Stimulated activated naive CD4-positive, alpha-beta T cell (primary cell): ENCODE data around the gene EYA2.
"Not testable (repeated sequence)": the region's sequence is repeated elsewhere in the genome, so short reads cannot be mapped to it uniquely, and the experiment has no call there.

Experiments used
- DNase-seq, 6 experiments: peaks; one replicate each; lab custom pipeline; 2025; lab: John Stamatoyannopoulos, UW

The EYA2 gene

GRCh38 chr20:46932439-46932838 lies 37.8 kb downstream of the EYA2 start:
- DNase-seq = not testable (repeated sequence)

DNA sequence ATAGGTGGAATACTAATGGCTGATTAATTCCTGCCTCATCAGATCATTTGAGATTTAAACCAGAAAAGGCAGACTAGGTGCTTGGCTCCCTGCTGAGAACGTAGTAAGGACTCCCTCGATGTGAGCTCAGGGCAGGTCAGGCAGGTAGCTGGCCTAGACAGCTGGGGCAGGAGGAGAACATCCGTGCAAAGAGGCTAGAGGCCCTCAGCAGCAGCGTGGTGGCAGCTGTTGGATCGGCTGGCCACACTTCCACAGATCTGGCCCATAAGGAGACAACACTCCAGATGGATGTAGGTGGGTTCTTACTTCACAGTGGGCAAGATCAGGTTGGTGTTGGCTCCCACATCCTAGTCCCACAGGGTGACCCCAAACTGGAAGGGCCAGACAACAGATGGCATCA lies 38.5 kb downstream of the EYA2 start:
- no peak for DNase-seq

DNA sequence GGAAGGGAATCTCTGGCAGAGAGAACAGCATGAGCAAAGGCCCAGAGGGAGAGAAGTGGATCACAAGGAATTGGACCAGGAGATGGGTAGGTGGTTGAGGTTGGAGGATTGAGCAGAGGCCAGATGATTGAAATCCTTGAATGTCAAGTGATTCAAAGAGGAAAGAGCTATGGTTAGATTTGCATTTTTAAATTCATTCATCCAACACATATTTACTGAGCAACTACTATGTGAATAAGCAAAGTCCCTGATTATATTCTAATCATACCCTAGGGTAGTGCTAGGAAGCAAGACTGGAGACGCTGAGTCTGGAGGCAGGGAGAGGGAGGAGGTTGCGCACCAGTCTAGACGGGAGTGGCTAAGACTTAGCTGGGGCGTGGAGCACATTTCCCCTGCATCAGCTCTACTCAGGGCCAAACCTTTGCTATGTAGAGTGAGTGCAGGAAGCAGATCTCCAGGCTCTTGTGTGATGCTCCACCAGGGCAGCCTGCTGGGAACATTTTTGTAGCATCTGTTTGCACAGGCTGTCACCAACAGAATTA lies 40.2 kb downstream of the EYA2 start:
- DNase-seq = no peak

DNA sequence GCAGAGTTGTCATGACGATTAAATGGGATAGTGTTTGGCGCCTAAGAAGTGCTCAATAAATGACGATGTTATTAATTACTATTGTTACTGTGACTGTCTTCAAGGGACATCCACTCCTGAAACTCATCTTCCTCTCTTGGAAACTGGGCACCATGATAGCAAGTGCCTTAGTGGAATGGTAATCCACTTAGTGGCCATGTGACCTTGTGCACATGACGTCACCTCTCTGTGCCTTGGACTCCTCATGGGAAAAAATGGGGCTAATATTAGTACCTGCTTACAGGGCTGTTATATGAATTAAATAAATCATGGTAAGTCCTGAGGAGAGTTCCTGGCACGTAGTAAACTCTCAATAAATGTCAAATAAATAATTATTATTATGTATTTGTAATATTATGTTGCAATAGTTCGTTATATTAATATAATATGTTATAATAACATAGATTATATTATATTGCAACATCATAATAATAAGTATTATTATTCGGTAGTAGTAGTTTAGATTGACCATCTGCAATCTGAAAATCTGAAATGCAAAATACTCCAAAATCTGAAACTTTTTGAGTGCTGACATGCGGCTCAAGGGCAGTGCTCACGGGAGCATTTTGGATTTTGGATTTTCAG lies 40.9 kb downstream of the EYA2 start:
- DNase-seq = no peak

GRCh38 chr20:46936415-46937156 lies 41.9 kb downstream of the EYA2 start:
- DNase-seq = no peak

- no peak for DNase-seq
These were observed 42.5 kb downstream of the EYA2 start for GRCh38 chr20:46937157-46937523.

DNA sequence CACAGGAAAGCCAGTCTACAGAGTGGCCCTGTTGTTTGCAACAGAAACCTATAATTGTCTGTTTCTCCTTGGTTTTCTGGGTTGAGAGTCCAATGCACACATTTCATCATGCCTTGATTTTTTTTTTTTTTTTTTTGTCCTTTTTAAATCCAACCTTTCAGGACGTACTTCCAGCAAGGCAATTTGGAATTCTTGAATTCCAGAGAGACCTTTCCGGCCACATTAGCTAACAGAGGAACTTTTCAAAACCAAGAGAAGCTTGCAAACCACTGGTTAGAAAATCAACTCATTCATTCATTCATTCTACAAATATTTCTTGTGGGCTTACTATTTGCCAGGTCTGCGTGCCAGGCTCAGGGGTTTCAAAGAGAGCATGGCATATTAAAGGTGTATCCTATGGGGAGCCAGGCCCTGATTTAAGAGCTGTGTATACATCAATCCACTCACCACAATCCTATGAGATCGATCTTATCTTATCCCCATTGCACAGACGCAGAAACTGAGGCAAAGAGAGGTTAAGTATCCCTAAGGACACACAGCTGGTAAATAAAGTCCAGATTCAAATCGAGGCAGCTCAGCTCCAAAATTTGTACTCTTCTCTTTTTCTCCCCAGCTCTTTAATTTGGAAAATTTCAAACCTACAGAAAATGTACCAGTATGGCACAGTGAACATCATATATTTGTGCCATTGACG lies 43.0 kb downstream of the EYA2 start:
- no peak for DNase-seq

- DNase-seq = no peak
These were observed 43.8 kb downstream of the EYA2 start for GRCh38 chr20:46938434-46938833.

DNA sequence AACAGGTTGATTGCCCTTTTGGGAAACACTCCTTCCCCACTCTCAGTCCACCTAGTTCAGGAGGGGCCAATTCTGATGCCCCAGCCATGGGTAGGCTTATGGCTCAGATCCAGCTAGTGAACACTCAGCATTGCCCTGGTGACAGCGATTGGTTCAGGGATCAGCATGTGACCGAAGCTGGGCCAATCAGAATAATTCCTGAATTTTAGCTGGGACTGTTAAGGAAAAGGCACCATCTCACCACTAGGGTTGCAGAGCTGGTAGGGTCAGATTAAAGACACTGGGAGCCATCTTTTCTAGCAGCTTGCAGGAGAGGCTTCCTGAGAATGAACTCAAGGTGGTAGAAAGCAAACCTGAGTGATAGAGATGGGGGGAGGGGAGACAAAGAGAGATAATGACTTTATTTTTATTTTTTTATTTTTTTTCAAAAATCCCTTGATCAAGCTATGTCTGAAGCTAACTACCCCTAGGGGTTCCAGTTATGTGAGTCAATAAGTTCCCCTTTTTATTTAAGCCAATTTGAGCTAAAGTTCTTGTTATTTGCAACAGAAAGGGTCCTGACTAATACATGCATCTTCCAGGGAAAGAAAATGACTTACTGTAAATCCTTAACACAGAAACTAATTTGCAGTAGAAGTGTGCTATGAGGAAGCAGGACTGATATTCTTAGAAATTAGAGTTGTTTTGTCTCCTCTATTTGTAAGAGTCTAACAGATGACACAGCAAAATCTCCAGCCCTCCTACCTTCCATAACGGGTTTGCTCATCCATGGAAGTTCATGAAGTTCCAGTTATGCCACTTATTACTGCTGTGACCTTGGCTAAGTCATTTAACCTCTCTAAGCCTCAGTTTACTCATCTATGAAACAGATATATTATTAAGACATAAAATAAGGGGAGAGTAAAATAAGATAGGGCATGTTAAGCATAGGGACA lies 44.7 kb downstream of the EYA2 start:
- DNase-seq = no peak

- no peak for DNase-seq
These were observed 46.0 kb downstream of the EYA2 start for GRCh38 chr20:46940616-46941015.

GRCh38 chr20:46941404-46941803 lies 46.8 kb downstream of the EYA2 start:
- no peak for DNase-seq

DNA sequence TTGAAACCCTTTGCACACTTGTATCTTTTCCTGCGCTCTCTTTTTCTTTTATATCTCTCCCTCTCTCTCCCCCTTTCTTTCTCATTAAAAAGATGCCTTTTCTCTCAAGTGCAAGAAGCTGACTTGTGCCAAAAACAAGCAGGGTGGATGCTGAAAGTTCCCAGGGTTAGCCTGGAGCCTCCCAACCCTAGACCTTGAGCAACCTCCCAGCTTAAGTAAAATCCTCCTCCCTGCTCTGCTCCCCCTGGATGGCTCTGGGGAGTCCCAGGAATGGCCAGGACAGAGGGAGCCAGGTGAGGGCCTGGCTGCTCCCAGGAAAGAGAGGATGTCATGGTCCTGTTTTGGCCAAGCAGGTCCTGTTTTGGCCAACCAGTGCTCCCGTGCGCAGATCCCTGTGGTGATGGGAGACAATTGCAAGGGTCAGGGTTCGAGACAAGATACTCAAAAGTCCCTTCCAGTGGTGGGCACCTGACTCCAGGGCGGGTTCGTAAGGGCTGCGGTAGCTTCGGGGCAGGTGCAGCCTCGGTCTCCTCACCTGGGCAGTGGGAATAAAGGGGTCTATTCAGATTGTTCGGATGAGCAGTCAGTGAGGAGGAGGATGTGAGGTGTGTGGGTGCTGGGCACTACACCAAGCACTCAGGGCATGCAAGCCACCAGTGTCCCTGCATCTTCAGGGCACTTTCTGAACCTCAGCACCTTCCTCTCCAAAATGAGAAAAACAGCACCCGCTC lies 49.4 kb downstream of the EYA2 start:
- no peak for DNase-seq

DNA sequence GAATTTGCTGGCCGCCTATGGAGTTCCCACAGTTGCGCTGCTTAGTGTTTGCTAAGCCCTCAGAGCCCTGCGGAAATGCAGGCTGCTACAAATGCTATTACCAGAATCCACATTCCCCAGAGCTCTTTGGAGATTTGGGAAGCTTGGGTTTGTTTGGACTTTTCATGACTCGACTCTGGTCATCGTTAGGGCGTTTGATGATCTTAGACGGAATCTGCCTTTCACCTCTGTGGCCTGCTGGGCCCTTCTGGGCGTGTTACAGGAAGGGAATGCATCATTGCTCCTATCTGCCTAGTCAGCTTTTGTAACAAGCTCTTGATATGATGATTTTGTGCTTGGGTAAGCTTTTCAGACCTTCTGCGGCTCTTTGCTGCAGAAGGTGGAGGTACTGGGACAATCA lies 50.8 kb downstream of the EYA2 start:
- DNase-seq = no peak

DNA sequence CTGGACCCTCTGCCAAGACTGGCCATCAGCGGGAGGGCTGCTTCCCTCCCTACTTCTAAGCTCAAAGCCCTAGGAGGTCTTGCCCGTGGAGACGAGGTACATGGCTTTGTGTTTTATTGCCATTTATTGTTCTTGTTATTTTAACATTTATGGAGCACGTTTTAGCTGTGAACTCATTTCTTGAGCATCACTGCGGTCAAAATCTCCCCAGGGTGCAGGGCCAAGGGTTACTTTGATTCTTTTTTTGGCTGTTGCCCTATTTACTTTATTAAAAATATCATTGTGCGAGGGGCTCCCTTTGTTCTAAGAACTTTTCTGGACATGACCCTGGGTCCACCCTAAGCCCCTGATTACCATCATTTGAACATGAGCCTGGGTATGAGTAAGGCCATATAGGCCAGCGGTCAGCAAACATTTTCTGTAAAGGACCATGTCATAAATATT lies 51.6 kb downstream of the EYA2 start:
- no peak for DNase-seq

- no peak for DNase-seq
These were observed 52.2 kb downstream of the EYA2 start for GRCh38 chr20:46946796-46947195.

DNA sequence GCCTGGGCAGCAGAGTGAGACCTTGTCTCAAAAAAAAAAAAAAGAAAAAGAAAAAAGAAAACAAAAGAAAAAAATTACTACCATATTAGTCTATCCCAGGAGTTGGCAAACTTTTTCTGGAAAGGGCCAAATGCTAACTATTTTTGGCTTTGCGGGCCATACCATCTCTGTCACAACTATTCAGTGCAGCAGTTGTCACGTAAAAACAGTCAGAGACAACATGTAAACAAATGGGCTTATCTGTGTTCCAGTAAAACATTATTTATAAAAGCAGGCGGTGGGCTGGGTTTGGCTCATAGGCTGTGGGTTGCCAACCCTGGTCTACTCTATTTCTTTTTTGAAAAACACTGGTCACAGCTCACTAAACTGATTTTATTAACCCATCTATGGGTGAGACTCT lies 53.4 kb downstream of the EYA2 start:
- no peak for DNase-seq

DNA sequence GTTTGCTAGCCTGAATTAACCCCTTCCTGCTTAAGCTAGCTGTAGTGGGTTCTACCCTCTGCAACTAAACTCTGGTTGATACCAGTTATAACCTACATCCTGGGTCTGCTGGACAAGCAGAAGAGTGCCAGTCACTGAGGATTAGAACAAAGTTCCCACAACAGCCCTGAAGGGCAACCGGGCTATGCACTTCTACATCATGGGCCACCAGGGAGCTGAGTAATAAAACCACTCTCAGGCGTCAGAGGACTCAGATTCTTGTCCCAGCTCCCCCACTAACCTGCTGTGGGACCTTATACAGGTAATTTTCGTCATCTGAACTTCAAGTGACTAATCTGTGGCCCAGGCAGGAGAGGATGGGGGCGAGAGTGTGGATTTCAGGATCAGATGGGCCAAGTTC lies 56.8 kb downstream of the EYA2 start:
- no peak for DNase-seq

- no peak for DNase-seq
These were observed 57.3 kb downstream of the EYA2 start for GRCh38 chr20:46951840-46952497.

DNA sequence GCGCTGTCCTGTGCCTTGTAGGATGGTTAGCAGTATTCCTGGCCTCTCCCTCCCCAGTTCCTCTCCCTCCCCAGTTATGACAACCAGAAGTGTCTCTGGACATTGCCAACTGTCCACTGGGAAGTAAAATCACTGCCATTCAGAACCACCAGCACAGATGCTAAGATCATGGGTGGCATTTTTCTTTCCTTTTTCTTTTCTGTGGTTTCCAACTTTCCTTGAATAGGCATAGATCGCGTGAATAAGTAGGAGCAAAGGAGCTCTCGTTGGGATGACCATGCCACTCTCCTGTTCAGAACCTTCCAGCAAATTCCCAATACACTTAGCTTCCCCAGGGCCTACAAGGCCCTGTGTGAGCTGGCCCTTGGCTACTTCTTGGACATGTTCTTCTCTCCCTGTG lies 59.0 kb downstream of the EYA2 start:
- no peak for DNase-seq

GRCh38 chr20:46954490-46955038 lies 59.9 kb downstream of the EYA2 start:
- DNase-seq = no peak
